SK-N-MC (cell line): ENCODE results near the gene CDKL1.

Experiments
- EZH2 ChIP-seq: fragments of 200-600 bp; sonication (generic); IDR thresholded peaks from one replicate; pipeline ENCODE4 v1.6.1; 2017; ENCODE audit warnings: antibody characterized with exemption
- POLR2AphosphoS5 ChIP-seq: IDR thresholded peaks from 2 replicates; pipeline ENCODE4 v1.6.1; 2012; ENCODE audit warnings: mild to moderate bottlenecking, low read depth, low read length, borderline replicate concordance

- TF ChIP-seq EZH2 (no peak), POLR2AphosphoS5 (no peak)
Measured at GRCh38 chr14:50355692-50356091, 41.0 kb downstream of the CDKL1 start.
